Keratinocyte (primary cell): ENCODE measurements around the gene SLC35D3. TPM values are rescaled to one million over a fixed set of nuclear protein-coding genes. Genes with fewer than 3 reads are reported as not detected.

Experiments
- DNase-seq: peaks from one replicate; pipeline ENCODE4 v3.0.0-alpha.2; 2011; ENCODE audit warnings: low read depth, missing footprints, low spot score
- FAIRE-seq: peaks from 2 replicates; lab custom pipeline; 2011; peaks lifted over from hg19 to GRCh38; lab: Jason Lieb, UNC
- H2AFZ ChIP-seq: 2 replicates; pipeline ENCODE4 v1.6.0; 2012; ENCODE audit warnings: low read length, control low read depth, inconsistent platforms; ENCODE audit not compliant: control insufficient read depth
- H3K27ac ChIP-seq: 2 replicates; pipeline ENCODE4 v1.5.1; 2011; ENCODE audit warnings: low read length; ENCODE audit not compliant: control insufficient read depth, insufficient read depth
- H3K27me3 ChIP-seq: 3 replicates; pipeline ENCODE4 v1.6.0; 2011; ENCODE audit warnings: low read length; ENCODE audit not compliant: control insufficient read depth, insufficient read depth; ENCODE audit errors: extremely low read depth
- H3K36me3 ChIP-seq, 2 experiments: 2 replicates in 1 of 2; 3 replicates in 1 of 2; pipeline ENCODE4 v1.5.1; 2011; ENCODE audit warnings: low read length in 2 of 2, mild to moderate bottlenecking in 1 of 2; ENCODE audit not compliant: control insufficient read depth in 2 of 2, insufficient read depth in 2 of 2; ENCODE audit errors: extremely low read depth in 1 of 2
- H3K4me1 ChIP-seq: 3 replicates; pipeline ENCODE4 v1.5.1; 2011; ENCODE audit warnings: low read length; ENCODE audit not compliant: control insufficient read depth, insufficient read depth; ENCODE audit errors: extremely low read depth
- H3K4me2 ChIP-seq: 3 replicates; pipeline ENCODE4 v1.6.0; 2011; ENCODE audit warnings: low read depth, low read length; ENCODE audit not compliant: control insufficient read depth, insufficient read depth; ENCODE audit errors: extremely low read depth
- H3K4me3 ChIP-seq, 3 experiments: fragments of 200-600 bp in 1 of 3; sonication (generic) in 1 of 3; 2 replicates in 2 of 3; 3 replicates in 1 of 3; pipeline ENCODE4 v1.5.1; 2011 to 2016; ENCODE audit warnings: low read length in 3 of 3, mild to moderate bottlenecking in 3 of 3, control low read depth in 2 of 3, inconsistent platforms in 1 of 3, low read depth in 1 of 3, mixed read lengths in 1 of 3, mixed run types in 1 of 3, moderate library complexity in 1 of 3; ENCODE audit not compliant: control insufficient read depth in 2 of 3, insufficient read depth in 2 of 3; ENCODE audit errors: extremely low read depth in 1 of 3
- H3K79me2 ChIP-seq: 2 replicates; pipeline ENCODE4 v1.6.0; 2012; ENCODE audit warnings: low read length; ENCODE audit not compliant: control insufficient read depth, insufficient read depth
- H3K9ac ChIP-seq: 3 replicates; pipeline ENCODE4 v1.6.0; 2011; ENCODE audit warnings: low read length; ENCODE audit not compliant: control insufficient read depth, insufficient read depth; ENCODE audit errors: extremely low read depth
- H3K9me1 ChIP-seq: 3 replicates; pipeline ENCODE4 v1.6.0; 2011; ENCODE audit warnings: low read length; ENCODE audit not compliant: control insufficient read depth, insufficient read depth; ENCODE audit errors: extremely low read depth
- H3K9me3 ChIP-seq: 2 replicates; pipeline ENCODE4 v1.5.1; 2012; ENCODE audit warnings: low read depth, low read length; ENCODE audit not compliant: control insufficient read depth
- H4K20me1 ChIP-seq: 3 replicates; pipeline ENCODE4 v1.6.0; 2011; ENCODE audit warnings: low read length; ENCODE audit not compliant: control insufficient read depth, insufficient read depth; ENCODE audit errors: extremely low read depth
- CTCF ChIP-seq, 3 experiments: IDR thresholded peaks in 1 of 3; conservative IDR thresholded peaks in 1 of 3; optimal IDR thresholded peaks in 1 of 3; 2 replicates in 2 of 3; 3 replicates in 1 of 3; pipeline versions ENCODE3 to v1.5.1; 2011; ENCODE audit warnings: low read length in 3 of 3, mild to moderate bottlenecking in 3 of 3, moderate library complexity in 2 of 3, control low read depth in 1 of 3, inconsistent platforms in 1 of 3; ENCODE audit not compliant: insufficient read depth in 2 of 3; ENCODE audit errors: extremely low read depth in 1 of 3
- EZH2 ChIP-seq: IDR thresholded peaks from one replicate; pipeline ENCODE4 v1.6.1; 2012; ENCODE audit warnings: inconsistent platforms, mild to moderate bottlenecking, low read length, moderate library complexity
- dilution Hi-C: fragments of 300-500 bp; cut with MboI; formaldehyde crosslinking; loops from one replicate; pipeline ENCODE4 v1.7.0; 2020; ENCODE audit warnings: low sequenced_read_pairs; ENCODE audit not compliant: extremely low pct_ligation_motif_present
- polyA plus RNA-seq, 5 experiments: library from polyadenylated mRNA; depleted of rRNA in 3 of 5; stranded (reverse) in 3 of 5; stranded (forward) in 1 of 5; unstranded in 1 of 5; fragments of >200 nt; gene quantifications; 1 replicate in 1 of 5; 2 replicates in 3 of 5; 3 replicates in 1 of 5; pipeline versions ENCODE4 v1.2.1 to v1.2.3, GENCODE V29; 2011 to 2012; ENCODE audit warnings: missing spikeins in 2 of 5, low read depth in 1 of 5, low replicate concordance in 1 of 5

SLC35D3 gene
- polyA plus RNA-seq, 1 donor (not counting 4 experiments of a cell fraction or from before 2014, with no cell fraction given): not detected

GRCh38 chr6:136961848-136962247, 39.7 kb downstream of the SLC35D3 start:
- no peaks in the 10 kb centered on the region for H3K27me3 ChIP-seq
- no peaks in the 10 kb centered on the region for H3K9me1 ChIP-seq
- no peak overlapping the region for H3K4me3 ChIP-seq
- no peak overlapping the region for H3K4me2 ChIP-seq
- H3K9me3 ChIP-seq: no peaks in the 10 kb centered on the region
- H3K79me2 ChIP-seq: no peaks in the 10 kb centered on the region
- dilution Hi-C loops: no loop called here
- H3K4me1 ChIP-seq: no peaks in the 10 kb centered on the region
- no peak for FAIRE-seq
- no peak for TF ChIP-seq CTCF (optimal IDR thresholded peaks at IDR 0.05 in 1 of 3, IDR thresholded peaks at IDR 0.05 in 1 of 3, conservative IDR thresholded peaks at IDR 0.05 in 1 of 3; ENCODE audit: extremely low read depth in 1 of 3, insufficient read depth in 2 of 3, low read length in 3 of 3)
- no peak for TF ChIP-seq EZH2
- H3K36me3 ChIP-seq: no peaks in the 10 kb centered on the region
- DNase-seq: no peak
- no peak overlapping the region for H3K9ac ChIP-seq
- H4K20me1 ChIP-seq: no peaks in the 10 kb centered on the region
- H2AFZ ChIP-seq: no peak overlapping the region
- no peak overlapping the region for H3K27ac ChIP-seq

- no peaks in the 10 kb centered on the region for H3K9me3 ChIP-seq
- H3K4me1 ChIP-seq: no peaks in the 10 kb centered on the region
- TF ChIP-seq CTCF (optimal IDR thresholded peaks at IDR 0.05 in 1 of 3, IDR thresholded peaks at IDR 0.05 in 1 of 3, conservative IDR thresholded peaks at IDR 0.05 in 1 of 3; ENCODE audit: extremely low read depth in 1 of 3, insufficient read depth in 2 of 3, low read length in 3 of 3): no peak
- no peak for TF ChIP-seq EZH2
- no peak overlapping the region for H2AFZ ChIP-seq
- no peaks in the 10 kb centered on the region for H3K27me3 ChIP-seq
- DNase-seq: no peak
- H3K4me3 ChIP-seq: no peak overlapping the region
- no peaks in the 10 kb centered on the region for H3K9me1 ChIP-seq
- no peak overlapping the region for H3K27ac ChIP-seq
- dilution Hi-C loops: no loop called here
- H3K4me2 ChIP-seq: no peak overlapping the region
- no peaks in the 10 kb centered on the region for H4K20me1 ChIP-seq
- no peaks in the 10 kb centered on the region for H3K79me2 ChIP-seq
- no peaks in the 10 kb centered on the region for H3K36me3 ChIP-seq
- H3K9ac ChIP-seq: no peak overlapping the region
- FAIRE-seq: no peak
Observed at GRCh38 chr6:136962661-136963060, 40.6 kb downstream of the SLC35D3 start.
